ENCODE data around the gene KIF19.

- TF ChIP-seq CTCF (IDR thresholded peaks at IDR 0.05; ENCODE audit: insufficient read depth, low read length, poor library complexity, severe bottlenecking) (no peak), EZH2phosphoT487 (conservative IDR thresholded peaks at IDR 0.05; ENCODE audit: low read length) (no peak)
Measured at GRCh38 chr17:74299226-74300009, 26.6 kb upstream of the KIF19 start.
